Measurements from ENCODE around the gene ZBTB8B.
"Not testable (repeated sequence)": the region's sequence is repeated elsewhere in the genome, so short reads cannot be mapped to it uniquely, and the experiment has no call there.

The ZBTB8B gene

GRCh38 chr1:32464716-32465577 lies at the start of gene ZBTB8B:
ZBTB8B (plus strand) TSS chr1:32465072; CDS start chr1:32470625, 5,553 bp downstream.
- no peak for DNase-seq

- DNase-seq, result no peak
These were observed 43.1 kb upstream of the ZBTB8B start for GRCh38 chr1:32421775-32422174.

- no peak for DNase-seq
These were observed 38.2 kb upstream of the ZBTB8B start for GRCh38 chr1:32426489-32427255.

DNA sequence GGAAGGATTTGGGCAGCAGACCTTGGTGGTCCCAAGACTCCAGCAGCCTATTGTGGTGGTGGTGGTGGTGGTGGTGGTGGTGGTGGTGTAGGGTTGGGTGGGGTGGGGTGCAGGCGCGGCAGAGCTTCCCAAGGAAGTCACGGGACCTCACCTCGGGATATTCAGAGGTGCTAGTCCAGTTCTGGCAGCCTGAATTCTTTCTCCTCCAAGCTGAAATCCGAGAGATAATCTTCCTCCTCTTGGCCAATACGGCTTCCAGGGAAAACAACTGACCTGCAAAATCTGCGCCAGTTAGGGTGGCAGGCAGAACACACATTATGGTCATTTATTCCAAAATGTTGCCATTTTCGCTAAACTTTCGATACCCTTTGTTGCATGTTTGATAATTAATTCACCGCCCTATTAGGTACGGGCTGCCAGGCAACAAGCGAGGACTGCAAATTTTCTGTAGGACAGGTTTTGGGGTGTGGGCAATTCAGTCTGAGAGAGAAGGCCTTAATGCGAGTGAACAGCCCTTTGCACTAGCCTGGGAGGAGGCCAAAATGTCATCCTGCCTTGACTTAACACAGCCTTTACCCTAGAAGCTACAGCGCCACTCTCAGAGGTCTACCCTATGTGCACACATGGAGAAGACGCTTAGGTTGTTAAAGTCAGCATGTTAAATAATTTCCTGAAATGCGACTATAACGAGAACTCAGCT lies 37.5 kb upstream of the ZBTB8B start:
- no peak for DNase-seq

GRCh38 chr1:32431736-32432400 lies 33.0 kb upstream of the ZBTB8B start:
- no peak for DNase-seq

DNA sequence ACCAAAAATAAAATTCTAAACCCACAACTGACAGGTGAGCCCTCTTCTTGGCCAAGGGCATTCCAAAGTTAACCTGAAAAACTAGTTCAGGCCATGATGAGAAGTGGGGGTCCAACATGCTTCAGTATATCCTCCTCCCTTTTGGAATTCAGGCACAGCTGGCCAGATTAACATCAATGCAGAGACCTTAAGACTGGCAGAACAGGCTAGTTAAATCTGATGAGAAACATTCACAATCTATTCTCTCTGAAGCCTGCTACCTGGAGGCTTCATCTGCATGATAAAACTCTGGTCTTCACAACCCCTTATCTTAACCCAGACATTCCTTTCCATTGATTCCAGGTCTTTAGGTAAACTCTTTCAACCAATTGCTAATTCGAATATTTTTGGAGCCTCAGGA lies 26.7 kb upstream of the ZBTB8B start:
- no peak for DNase-seq

DNA sequence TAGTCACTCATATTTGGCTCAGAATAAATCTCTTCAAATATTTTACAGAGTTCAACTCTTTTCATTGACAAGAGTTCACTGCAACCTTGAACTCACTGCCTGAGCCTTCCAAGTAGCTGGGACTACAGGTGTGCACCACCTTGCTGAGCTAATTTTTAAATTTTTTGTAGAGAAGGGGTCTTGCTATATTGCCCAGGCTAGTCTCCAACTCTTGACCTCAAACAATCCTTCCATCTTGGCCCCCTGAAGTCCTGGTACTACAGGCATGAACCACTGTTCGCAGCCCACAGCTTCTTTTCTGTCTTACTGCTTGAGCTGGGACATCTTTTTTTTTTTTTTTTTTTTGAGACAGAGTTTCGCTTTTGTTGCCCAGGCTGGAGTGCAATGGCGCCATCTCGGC lies 26.1 kb upstream of the ZBTB8B start:
- DNase-seq, result not testable (repeated sequence)

GRCh38 chr1:32441467-32441866 lies 23.4 kb upstream of the ZBTB8B start:
- DNase-seq, result not testable (repeated sequence)

DNA sequence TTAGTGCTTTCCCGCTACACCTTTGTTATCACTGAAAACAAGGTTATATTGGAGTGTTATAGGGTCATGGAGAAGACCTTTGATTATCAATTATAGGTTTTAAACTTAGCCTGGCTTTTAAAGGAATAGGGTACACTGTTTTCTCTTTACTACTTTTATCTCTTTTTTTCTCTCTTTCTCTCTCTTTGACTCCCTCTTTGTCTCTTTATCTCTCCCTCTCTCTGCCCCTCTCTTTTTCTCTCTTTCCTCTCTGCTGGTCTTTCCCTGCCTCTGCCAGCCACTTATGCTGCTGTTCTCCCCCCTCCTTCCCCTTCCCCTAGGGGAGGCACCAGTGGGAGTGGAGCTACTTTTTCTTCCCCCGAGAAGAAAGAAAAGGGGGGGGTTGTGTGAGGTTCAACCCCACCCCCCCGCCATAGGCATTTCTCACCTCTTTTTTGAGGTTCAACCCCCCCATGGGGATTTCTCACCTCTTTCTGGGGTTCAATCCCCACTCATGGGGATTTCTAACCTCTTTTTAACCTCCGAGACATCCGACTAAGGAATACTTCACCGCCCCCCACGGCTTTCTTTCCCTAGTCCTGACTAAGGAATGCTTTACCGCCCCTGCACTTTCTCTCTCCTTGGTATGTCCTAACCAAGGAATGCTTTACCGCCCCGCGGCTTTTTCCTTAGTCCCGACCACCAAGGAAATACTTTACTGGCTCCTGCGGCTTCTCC lies 17.2 kb upstream of the ZBTB8B start:
- no peak for DNase-seq

DNA sequence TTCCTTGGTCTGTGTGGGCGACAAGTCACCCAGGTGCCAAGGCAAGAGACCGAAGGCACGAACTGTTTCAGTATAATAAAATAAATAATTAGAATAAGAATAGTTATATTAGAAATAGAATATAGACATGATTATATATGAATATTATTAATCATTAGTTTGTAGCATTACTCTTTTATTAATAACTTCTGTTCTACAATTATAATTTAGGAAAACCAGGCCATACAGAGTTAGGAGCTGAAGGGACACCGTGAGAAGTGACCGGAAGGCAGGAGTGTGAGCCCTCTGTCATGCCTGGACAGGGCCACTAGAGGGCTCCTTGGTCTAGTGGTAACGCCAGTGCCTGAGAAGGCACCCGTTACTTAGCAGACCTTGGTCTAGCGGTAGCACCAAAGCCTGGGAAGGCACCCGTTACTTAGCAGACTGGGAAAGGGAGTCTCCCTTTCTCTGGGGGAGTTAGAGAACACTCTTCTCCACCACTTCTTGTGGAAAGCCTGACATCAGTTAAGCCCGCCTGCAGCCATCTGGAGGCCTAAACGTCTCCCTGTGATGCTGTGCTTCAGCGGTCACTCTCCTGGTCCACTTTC lies 16.6 kb upstream of the ZBTB8B start:
- peak; percentile 50 for DNase-seq

DNA sequence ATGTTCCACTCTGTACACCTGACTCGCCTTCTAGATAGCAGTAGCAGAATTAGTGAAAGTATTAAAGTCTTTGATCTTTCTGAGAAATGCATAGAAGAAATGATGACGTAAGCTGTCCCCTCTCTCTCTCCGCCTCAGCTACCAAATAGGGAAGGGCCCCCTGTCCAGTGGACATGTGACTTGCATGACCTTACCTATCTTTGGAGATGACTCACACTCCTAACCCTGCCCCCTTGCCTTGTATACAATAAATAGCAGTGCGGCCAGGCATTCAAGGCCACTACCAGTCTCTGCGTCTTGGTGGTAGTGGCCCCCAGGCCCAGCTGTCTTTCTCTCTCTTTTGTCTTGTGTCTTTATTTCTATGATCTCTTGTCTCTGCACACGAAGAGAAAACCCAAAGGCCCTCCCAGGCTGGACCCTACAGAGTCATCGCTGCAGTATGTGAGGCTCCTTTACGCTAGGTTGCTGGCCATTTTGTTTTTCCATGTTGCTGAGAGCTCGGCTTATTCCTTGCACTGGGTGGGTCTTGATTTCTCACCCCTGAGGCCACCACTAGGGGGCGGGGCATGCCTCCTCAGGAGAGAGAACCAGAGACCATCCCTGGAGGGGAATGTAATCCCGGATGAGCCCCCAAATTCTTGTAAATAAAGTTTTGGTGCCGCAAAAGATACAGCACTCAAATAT lies 16.0 kb upstream of the ZBTB8B start:
- peak; percentile 8 for DNase-seq

DNA sequence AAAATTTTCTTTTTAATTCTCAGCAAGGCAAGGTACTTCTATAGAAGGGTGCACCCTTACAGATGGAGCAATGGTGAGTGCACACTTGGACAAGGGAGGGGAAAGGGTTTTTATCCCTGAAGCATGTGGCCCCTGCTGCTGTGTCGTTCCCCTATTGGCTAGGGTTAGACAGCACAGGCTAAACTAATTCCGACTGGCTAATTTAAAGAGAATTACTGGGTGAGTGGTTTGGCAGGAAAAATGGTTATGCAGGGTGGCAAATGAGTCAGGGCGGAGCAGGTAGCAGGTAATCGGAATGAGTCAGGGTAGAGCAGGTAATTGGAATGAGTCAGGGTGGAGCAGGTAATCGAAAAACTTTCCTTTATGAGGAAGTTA lies 15.4 kb upstream of the ZBTB8B start:
- DNase-seq, result not testable (repeated sequence)

GRCh38 chr1:32454726-32455125 lies 10.1 kb upstream of the ZBTB8B start:
- DNase-seq, result no peak

- no peak for DNase-seq
These were observed 8.9 kb upstream of the ZBTB8B start for GRCh38 chr1:32455958-32456357.

DNA sequence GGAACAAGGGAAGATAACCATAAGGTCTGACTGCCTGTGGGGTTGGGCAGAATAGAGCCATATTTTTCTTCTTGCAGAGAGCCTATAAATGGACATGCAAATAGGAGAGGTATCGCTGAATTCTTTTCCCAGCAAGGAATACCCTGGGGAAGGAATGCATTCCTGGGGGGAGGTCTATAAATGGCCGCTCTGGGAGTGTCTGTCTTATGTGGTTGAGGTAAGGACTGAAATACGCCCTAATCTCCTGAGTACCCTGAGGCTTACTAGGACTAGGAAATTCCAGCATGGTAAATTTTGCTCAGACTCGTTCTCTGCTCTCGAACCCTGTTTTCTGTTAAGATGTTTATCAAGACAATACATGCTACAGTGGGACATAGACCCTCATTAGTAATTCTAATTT lies 6.1 kb upstream of the ZBTB8B start:
- DNase-seq, result not testable (repeated sequence)

DNA sequence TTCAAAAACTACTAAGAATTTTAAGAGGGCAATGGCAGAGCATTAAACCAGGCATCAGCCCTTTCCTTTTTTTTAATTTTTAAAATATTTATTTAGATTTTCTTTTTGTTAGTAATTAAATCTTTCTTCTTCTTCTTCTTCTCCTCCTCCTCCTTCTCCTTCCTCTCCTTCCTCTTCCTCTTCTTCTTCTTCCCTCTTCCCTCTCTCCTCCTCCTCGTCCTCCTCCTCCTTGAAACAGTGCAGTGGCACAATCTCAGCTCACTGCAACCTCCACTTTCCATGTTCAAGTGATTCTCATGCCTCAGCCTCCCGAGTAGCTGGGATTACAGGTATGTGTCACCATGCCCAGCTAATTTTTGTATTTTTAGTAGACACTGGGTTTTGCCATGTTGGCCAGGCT lies 1.9 kb upstream of the ZBTB8B start:
- not testable (repeated sequence) for DNase-seq

- DNase-seq, result no peak
These were observed 619 bp upstream of the ZBTB8B start for GRCh38 chr1:32464191-32464715.

GRCh38 chr1:32465578-32465933 lies 684 bp downstream of the ZBTB8B start:
- no peak for DNase-seq

DNA sequence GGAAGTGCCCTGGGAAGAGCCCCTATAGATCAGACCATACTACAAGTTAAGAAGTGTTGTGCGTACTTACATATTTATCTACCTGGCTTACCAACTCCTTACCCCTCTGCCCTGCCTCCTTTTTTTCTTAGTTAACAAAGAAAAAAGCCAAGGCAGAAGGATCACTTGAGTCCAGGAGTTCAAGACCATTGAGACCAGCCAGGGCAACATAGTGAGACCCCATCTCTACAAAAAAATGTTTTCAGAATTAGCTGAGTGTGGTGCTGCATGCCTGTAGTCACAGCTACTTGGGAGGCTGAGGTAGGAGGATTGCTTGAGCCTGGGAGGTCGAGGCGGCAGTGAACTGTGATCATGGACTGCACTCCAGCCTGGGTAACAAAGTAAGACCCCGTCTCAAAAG lies 1.9 kb downstream of the ZBTB8B start:
- DNase-seq, result no peak

- no peak for DNase-seq
These were observed 3.9 kb downstream of the ZBTB8B start for GRCh38 chr1:32468791-32469190.

DNA sequence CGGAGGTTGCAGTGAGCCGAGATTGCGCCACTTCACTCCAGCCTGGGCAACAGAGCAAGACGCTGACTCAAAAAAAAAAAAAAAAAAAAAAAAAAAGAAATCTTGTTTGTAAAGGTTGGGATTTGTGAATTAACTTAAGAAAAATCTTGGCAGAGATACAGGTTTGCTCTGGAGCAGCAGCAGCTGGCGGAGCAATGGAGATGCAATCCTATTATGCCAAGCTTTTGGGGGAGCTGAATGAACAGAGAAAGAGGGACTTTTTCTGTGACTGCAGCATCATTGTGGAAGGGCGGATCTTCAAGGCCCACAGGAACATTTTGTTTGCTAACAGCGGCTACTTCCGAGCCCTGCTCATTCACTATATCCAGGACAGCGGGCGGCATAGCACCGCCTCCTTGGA lies 5.6 kb downstream of the ZBTB8B start:
- DNase-seq, result no peak
